GM23338 (cell line): ENCODE measurements around the gene NRP1. TPM values are rescaled to one million over a fixed set of nuclear protein-coding genes. Genes with fewer than 3 reads are reported as not detected.

ENCODE experiments used
- ATAC-seq: fragments of 200-7000 bp; cut with Tn5 transposase; 3 replicates; pipeline ENCODE4 v1.9.1; 2020
- DNase-seq: peaks from one replicate; pipeline ENCODE4 v3.0.0-alpha.2; 2015; ENCODE audit warnings: low spot score
- H2AFZ ChIP-seq: fragments of 200-600 bp; sonication (generic); 2 replicates; pipeline ENCODE4 v1.8.0; 2016; ENCODE audit warnings: antibody characterized with exemption, mild to moderate bottlenecking, moderate library complexity
- H3F3A ChIP-seq: fragments of 200-600 bp; sonication (generic); replicated peaks from 2 replicates; pipeline ENCODE4 v1.8.0; 2017; ENCODE audit warnings: antibody characterized with exemption, mixed run types, low read depth
- H3K27ac ChIP-seq: fragments of 200-600 bp; sonication (generic); 2 replicates; pipeline ENCODE4 v1.6.1; 2016; ENCODE audit warnings: low read depth
- H3K27me3 ChIP-seq: fragments of 200-600 bp; sonication (generic); 2 replicates; pipeline ENCODE4 v1.8.0; 2016; ENCODE audit warnings: mild to moderate bottlenecking, mixed run types, moderate library complexity; ENCODE audit not compliant: insufficient read depth
- H3K36me3 ChIP-seq: fragments of 200-600 bp; sonication (generic); 2 replicates; pipeline ENCODE4 v1.8.0; 2016; ENCODE audit warnings: mild to moderate bottlenecking; ENCODE audit not compliant: insufficient read depth
- H3K4me1 ChIP-seq: fragments of 200-600 bp; sonication (generic); 2 replicates; pipeline ENCODE4 v1.8.0; 2016; ENCODE audit warnings: mild to moderate bottlenecking, moderate library complexity; ENCODE audit not compliant: insufficient read depth
- H3K4me2 ChIP-seq: fragments of 200-600 bp; sonication (generic); 2 replicates; pipeline ENCODE4 v1.7.1; 2017; ENCODE audit warnings: mixed run types
- H3K4me3 ChIP-seq: fragments of 200-600 bp; sonication (generic); 2 replicates; pipeline ENCODE4 v1.6.1; 2016; ENCODE audit warnings: mixed run types
- H3K79me2 ChIP-seq: fragments of 200-600 bp; sonication (generic); replicated peaks from 2 replicates; pipeline ENCODE4 v1.8.0; 2017; ENCODE audit warnings: mild to moderate bottlenecking; ENCODE audit not compliant: insufficient read depth
- H3K9me2 ChIP-seq: fragments of 200-600 bp; sonication (generic); 2 replicates; pipeline ENCODE4 v1.8.0; 2017; ENCODE audit not compliant: insufficient read depth
- H4K20me1 ChIP-seq: fragments of 200-600 bp; sonication (generic); replicated peaks from 2 replicates; pipeline ENCODE4 v1.8.0; 2017; ENCODE audit warnings: mild to moderate bottlenecking; ENCODE audit not compliant: insufficient read depth
- H3K27ac Mint-ChIP-seq: 2 replicates; pipeline ENCODE4 v1.8.0; 2020; ENCODE audit warnings: inconsistent platforms, mild to moderate bottlenecking, moderate library complexity, mixed read lengths
- H3K27me3 Mint-ChIP-seq: 3 replicates; pipeline ENCODE4 v1.8.0; 2022; ENCODE audit warnings: low read depth, mild to moderate bottlenecking, moderate library complexity, mixed read lengths, inconsistent platforms; ENCODE audit not compliant: insufficient read depth, poor library complexity
- H3K36me3 Mint-ChIP-seq: 3 replicates; pipeline ENCODE4 v1.8.0; 2021; ENCODE audit warnings: low read depth, mild to moderate bottlenecking, inconsistent platforms, moderate library complexity, mixed read lengths
- H3K4me1 Mint-ChIP-seq: 3 replicates; pipeline ENCODE4 v1.8.0; 2020; ENCODE audit warnings: mild to moderate bottlenecking, inconsistent platforms, mixed read lengths
- H3K4me3 Mint-ChIP-seq: 3 replicates; pipeline ENCODE4 v1.8.0; 2021; ENCODE audit warnings: moderate library complexity, mild to moderate bottlenecking, inconsistent platforms, mixed read lengths
- H3K9me3 Mint-ChIP-seq: 3 replicates; pipeline ENCODE4 v1.8.0; 2020; ENCODE audit warnings: moderate library complexity, mild to moderate bottlenecking, inconsistent platforms, mixed read lengths
- CREB1 ChIP-seq: fragments of 250-450 bp; sonication (Bioruptor Pico); IDR thresholded peaks from 2 replicates; pipeline ENCODE4 v1.5.0; 2020; ENCODE audit warnings: low read depth, mild to moderate bottlenecking, moderate library complexity
- ETS1 ChIP-seq: IDR thresholded peaks from 2 replicates; pipeline ENCODE4 v1.6.1; 2016; ENCODE audit warnings: antibody characterized with exemption
- EZH2 ChIP-seq: fragments of 200-600 bp; sonication (generic); IDR thresholded peaks from one replicate; pipeline ENCODE4 v1.8.0; 2017; ENCODE audit warnings: antibody characterized with exemption, mild to moderate bottlenecking, low read depth; ENCODE audit not compliant: unreplicated experiment
- EZH2phosphoT487 ChIP-seq: fragments of 200-600 bp; sonication (generic); IDR thresholded peaks from one replicate; pipeline ENCODE4 v1.8.1; 2018; ENCODE audit warnings: antibody characterized with exemption; ENCODE audit not compliant: unreplicated experiment
- JUNB ChIP-seq: IDR thresholded peaks from one replicate; pipeline ENCODE4 v1.6.1; 2016; ENCODE audit warnings: antibody characterized with exemption; ENCODE audit not compliant: unreplicated experiment
- NANOG ChIP-seq: IDR thresholded peaks from 2 replicates; pipeline ENCODE4 v1.6.1; 2016; ENCODE audit warnings: antibody characterized with exemption, borderline replicate concordance
- POLR2AphosphoS5 ChIP-seq: IDR thresholded peaks from 2 replicates; pipeline ENCODE4 v1.6.1; 2016; ENCODE audit warnings: antibody characterized with exemption, low read depth
- REST ChIP-seq: IDR thresholded peaks from one replicate; pipeline ENCODE4 v1.6.1; 2018; ENCODE audit warnings: antibody characterized with exemption; ENCODE audit not compliant: unreplicated experiment
- STAT1 ChIP-seq: IDR thresholded peaks from one replicate; pipeline ENCODE4 v1.6.1; 2016; ENCODE audit warnings: antibody characterized with exemption; ENCODE audit not compliant: unreplicated experiment
- ZNF114 ChIP-seq: fragments of 250-450 bp; sonication (Bioruptor Pico); IDR thresholded peaks from 2 replicates; pipeline ENCODE4 v1.5.0; 2020; ENCODE audit warnings: mild to moderate bottlenecking, moderate library complexity
- ZNF331 ChIP-seq: fragments of 250-450 bp; sonication (Bioruptor Pico); IDR thresholded peaks from 2 replicates; pipeline ENCODE4 v1.5.0; 2020; ENCODE audit warnings: low read depth, mild to moderate bottlenecking, moderate library complexity
- ZNF462 ChIP-seq: fragments of 250-450 bp; sonication (Bioruptor Pico); IDR thresholded peaks from 2 replicates; pipeline ENCODE4 v1.5.0; 2020; ENCODE audit warnings: mild to moderate bottlenecking, moderate library complexity
- polyA plus RNA-seq: library from polyadenylated mRNA; unstranded; fragments of >200 nt; fragmentation: Nextera tagmentation; extraction: Ambion mirVana; gene quantifications from 2 replicates; pipeline ENCODE4 v1.2.1, GENCODE V29; 2016
- total RNA-seq: library from RNA; depleted of rRNA; stranded (reverse); fragments of >200 nt; shearing (Covaris generic); gene quantifications from 2 replicates; pipeline ENCODE4 v1.2.3, GENCODE V29; 2014

NRP1 gene
- total and polyA plus RNA-seq, 2 experiments from 2014 or later: 2.9 to 3.5 TPM

- Histone ChIP-seq H3K36me3 (no peaks in the 10 kb centered on the region), H3K9me2 (no peaks in the 10 kb centered on the region), H3K27ac (no peak overlapping the region), H3K27me3 (no peaks in the 10 kb centered on the region), H3K79me2 (no peaks in the 10 kb centered on the region), H3K4me2 (no peak overlapping the region), H4K20me1 (no peaks in the 10 kb centered on the region), H3K4me3 (no peak overlapping the region), H2AFZ (no peak overlapping the region), H3K4me1 (no peaks in the 10 kb centered on the region), H3F3A (no peaks in the 10 kb centered on the region)
- ATAC-seq: no peak
- Mint-ChIP-seq H3K27ac (no peak overlapping the region), H3K9me3 (no peaks in the 10 kb centered on the region), H3K4me3 (no peak overlapping the region), H3K4me1 (no peaks in the 10 kb centered on the region; the same call in 2 of the 3 replicates), H3K36me3 (no peaks in the 10 kb centered on the region), H3K27me3 (no peaks in the 10 kb centered on the region)
- DNase-seq: no peak
- TF ChIP-seq EZH2phosphoT487 (no peak), REST (no peak), JUNB (no peak), CREB1 (CRISPR knock-in tag) (no peak), ZNF331 (CRISPR knock-in tag) (no peak), POLR2AphosphoS5 (no peak), ZNF114 (CRISPR knock-in tag) (no peak), STAT1 (no peak), ETS1 (no peak), NANOG (no peak), EZH2 (no peak)
These were observed 91.5 kb downstream of the NRP1 start for GRCh38 chr10:33242931-33243330.

- H3K4me3 Mint-ChIP-seq: no peak overlapping the region
- H4K20me1 ChIP-seq: no peaks in the 10 kb centered on the region
- no peaks in the 10 kb centered on the region for H3K9me3 Mint-ChIP-seq
- H3K27me3 Mint-ChIP-seq: no peaks in the 10 kb centered on the region
- no peak overlapping the region for H3K4me3 ChIP-seq
- H3K4me1 Mint-ChIP-seq: peaks cover 2% of the 10 kb centered on the region; the same call in 2 of the 3 replicates
- no peak overlapping the region for H3K4me2 ChIP-seq
- DNase-seq: no peak
- H3K36me3 ChIP-seq: no peaks in the 10 kb centered on the region
- H3K9me2 ChIP-seq: no peaks in the 10 kb centered on the region
- no peak overlapping the region for H3K27ac Mint-ChIP-seq
- no peaks in the 10 kb centered on the region for H3K79me2 ChIP-seq
- H2AFZ ChIP-seq: no peak overlapping the region
- H3K27ac ChIP-seq: no peak overlapping the region
- no peaks in the 10 kb centered on the region for H3K36me3 Mint-ChIP-seq
- H3F3A ChIP-seq: no peaks in the 10 kb centered on the region
- H3K4me1 ChIP-seq: no peaks in the 10 kb centered on the region
- no peak for ATAC-seq
- no peaks in the 10 kb centered on the region for H3K27me3 ChIP-seq
- TF ChIP-seq ZNF462 (CRISPR knock-in tag) (no peak), POLR2AphosphoS5 (no peak), EZH2 (no peak)
These were observed 93.1 kb downstream of the NRP1 start for GRCh38 chr10:33241351-33241750.
